Activated CD8-positive, alpha-beta memory T cell treated with anti-CD3 and anti-CD28 coated beads, Interleukin-2, amount 50 U/mL, for 1 hour (primary cell): Measurements from ENCODE around the gene AP4S1.
A peak's percentile ranks its signal among the peaks of the same experiment; 100 is the strongest.

Experiments
- DNase-seq: peaks from one replicate; pipeline ENCODE4 v3.0.0-alpha.2; 2020; ENCODE audit errors: extremely low read depth

AP4S1 gene

GRCh38 chr14:31006703-31007102, 18.7 kb upstream of the AP4S1 start:
- DNase-seq, result no peak

GRCh38 chr14:31009836-31010574, 15.4 kb upstream of the AP4S1 start:
- DNase-seq, result no peak

- DNase-seq, result no peak
These were observed 14.5 kb upstream of the AP4S1 start for GRCh38 chr14:31010935-31011334.

GRCh38 chr14:31013841-31014240, 11.6 kb upstream of the AP4S1 start:
- no peak for DNase-seq

GRCh38 chr14:31018057-31018645, 7.3 kb upstream of the AP4S1 start:
- no peak for DNase-seq

GRCh38 chr14:31020834-31021575, 4.4 kb upstream of the AP4S1 start:
- DNase-seq, result no peak

- no peak for DNase-seq
These were observed 3.9 kb upstream of the AP4S1 start for GRCh38 chr14:31021576-31021949.

GRCh38 chr14:31022386-31022785, 3.1 kb upstream of the AP4S1 start:
- DNase-seq, result no peak

GRCh38 chr14:31024010-31024480, 1.4 kb upstream of the AP4S1 start:
- no peak for DNase-seq

- no peak for DNase-seq
These were observed 677 bp upstream of the AP4S1 start for GRCh38 chr14:31024577-31025366.

GRCh38 chr14:31026077-31026449, 614 bp downstream of the AP4S1 start, which contains the start of gene STRN3:
TSS of gene STRN3 (minus strand) at chr14:31026379. CDS start at chr14:31026185, 194 bp downstream.
- no peak for DNase-seq

GRCh38 chr14:31026450-31027235, 1.2 kb downstream of the AP4S1 start:
- DNase-seq, result peak; percentile 68

GRCh38 chr14:31027847-31028246, 2.4 kb downstream of the AP4S1 start:
- DNase-seq, result no peak

GRCh38 chr14:31029016-31029970, 3.8 kb downstream of the AP4S1 start:
- no peak for DNase-seq

- DNase-seq, result no peak
These were observed 5.0 kb downstream of the AP4S1 start for GRCh38 chr14:31030469-31030868.

GRCh38 chr14:31036552-31036951, 11.1 kb downstream of the AP4S1 start:
- DNase-seq, result no peak

GRCh38 chr14:31037709-31038221, 12.3 kb downstream of the AP4S1 start:
- no peak for DNase-seq

GRCh38 chr14:31038521-31039166, 13.2 kb downstream of the AP4S1 start:
- no peak for DNase-seq

GRCh38 chr14:31042300-31042699, 16.9 kb downstream of the AP4S1 start:
- DNase-seq, result no peak
